GM18861 (cell line): ENCODE data around the gene POTEG.
"Not testable (repeated sequence)": the region's sequence is repeated elsewhere in the genome, so short reads cannot be mapped to it uniquely, and the experiment has no call there.

Experiments
- ATAC-seq: cut with Tn5 transposase; IDR thresholded peaks from one replicate; pipeline ENCODE4 v1.9.1; 2021; ENCODE audit not compliant: unreplicated experiment

The POTEG gene

GRCh38 chr14:19374451-19374903 lies 59.7 kb downstream of the POTEG start:
- ATAC-seq: not testable (repeated sequence)

GRCh38 chr14:19372813-19373500 lies 61.2 kb downstream of the POTEG start:
- ATAC-seq: not testable (repeated sequence)

GRCh38 chr14:19371767-19372166 lies 62.4 kb downstream of the POTEG start:
- ATAC-seq: not testable (repeated sequence)

- ATAC-seq: not testable (repeated sequence)
Observed at GRCh38 chr14:19362803-19363202, 71.3 kb downstream of the POTEG start.

- ATAC-seq: not testable (repeated sequence)
Observed at GRCh38 chr14:19362323-19362722, 71.8 kb downstream of the POTEG start.

- ATAC-seq: not testable (repeated sequence)
Observed at GRCh38 chr14:19361636-19362253, 72.4 kb downstream of the POTEG start.

- ATAC-seq: not testable (repeated sequence)
Observed at GRCh38 chr14:19360937-19361635, 73.1 kb downstream of the POTEG start.
